Activated gamma-delta T cell treated with Interleukin-2 at 50 U/mL for 16 hours (primary cell): ENCODE results near the gene UPF1.
A peak's percentile ranks its signal among the peaks of the same experiment; 100 is the strongest.

Source experiments
- DNase-seq: peaks from one replicate; pipeline ENCODE4 v3.0.0-alpha.2; 2020

UPF1 gene

GRCh38 chr19:18831524-18832305, at the start of gene UPF1:
TSS of gene UPF1 (plus strand) at chr19:18831959. CDS start at chr19:18832210, 251 bp downstream.
- peak; percentile 95 for DNase-seq

DNA sequence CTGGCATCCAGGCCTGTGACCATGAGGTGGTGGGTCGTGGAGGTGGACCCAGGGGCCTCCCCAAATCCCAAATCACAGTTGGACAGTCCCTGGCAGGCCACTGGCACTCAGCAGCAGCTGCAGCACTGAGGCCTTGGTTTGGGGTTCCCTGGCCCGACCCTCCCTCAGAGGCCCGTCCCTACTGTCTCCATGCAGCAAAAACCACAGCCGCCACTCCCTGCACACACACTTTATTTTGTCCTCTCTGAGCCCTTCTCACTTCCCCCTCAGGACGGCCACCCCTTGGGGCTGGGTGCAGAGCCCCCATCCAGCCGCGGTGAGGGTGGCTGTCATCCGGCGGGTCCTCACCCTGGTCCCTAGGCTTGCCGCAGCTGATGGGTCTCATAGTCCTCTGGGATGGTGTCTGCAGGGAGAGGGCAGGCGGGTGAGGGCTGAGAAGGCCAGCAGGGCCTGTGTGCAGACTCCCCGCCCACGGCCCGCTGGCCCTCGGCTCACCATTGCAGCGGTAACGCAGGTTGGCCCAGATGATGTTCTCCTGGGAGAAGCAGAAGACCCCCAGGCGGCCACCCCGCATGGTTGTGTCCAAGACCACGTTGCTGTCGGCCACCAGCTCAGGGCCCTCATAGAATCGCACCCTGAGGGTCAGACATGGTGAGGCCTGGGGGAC, 49.1 kb upstream of the UPF1 start:
- no peak for DNase-seq

GRCh38 chr19:18783958-18784785, 47.6 kb upstream of the UPF1 start:
- DNase-seq, result no peak

GRCh38 chr19:18784786-18785120, 47.0 kb upstream of the UPF1 start:
- DNase-seq, result no peak

GRCh38 chr19:18785179-18786124, 46.3 kb upstream of the UPF1 start:
- peak; percentile 44 for DNase-seq

GRCh38 chr19:18788529-18789421, 43.0 kb upstream of the UPF1 start:
- DNase-seq, result no peak

DNA sequence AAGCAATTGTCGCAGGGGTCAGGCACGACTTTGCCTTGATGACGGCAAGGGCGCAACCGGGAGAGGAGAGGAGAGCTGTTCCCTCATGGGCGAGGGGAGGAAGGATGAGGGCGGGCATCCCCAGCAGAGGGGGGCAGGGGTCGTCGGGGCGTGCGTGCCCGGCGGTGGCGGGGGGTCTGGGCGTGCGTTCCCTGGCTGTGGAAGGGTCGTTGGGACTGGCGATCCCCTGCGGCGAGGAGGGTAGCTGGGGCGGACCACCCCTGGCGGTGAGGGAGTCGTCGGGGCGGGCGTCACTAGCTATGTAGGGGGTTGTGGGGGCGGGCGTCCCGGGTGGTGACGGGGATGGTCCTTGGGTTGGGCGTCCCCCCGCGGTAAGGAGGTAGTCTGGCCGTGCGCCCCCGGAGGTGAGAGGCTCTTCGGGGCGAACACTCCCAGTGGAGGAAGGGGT, 42.3 kb upstream of the UPF1 start:
- DNase-seq, result no peak

DNA sequence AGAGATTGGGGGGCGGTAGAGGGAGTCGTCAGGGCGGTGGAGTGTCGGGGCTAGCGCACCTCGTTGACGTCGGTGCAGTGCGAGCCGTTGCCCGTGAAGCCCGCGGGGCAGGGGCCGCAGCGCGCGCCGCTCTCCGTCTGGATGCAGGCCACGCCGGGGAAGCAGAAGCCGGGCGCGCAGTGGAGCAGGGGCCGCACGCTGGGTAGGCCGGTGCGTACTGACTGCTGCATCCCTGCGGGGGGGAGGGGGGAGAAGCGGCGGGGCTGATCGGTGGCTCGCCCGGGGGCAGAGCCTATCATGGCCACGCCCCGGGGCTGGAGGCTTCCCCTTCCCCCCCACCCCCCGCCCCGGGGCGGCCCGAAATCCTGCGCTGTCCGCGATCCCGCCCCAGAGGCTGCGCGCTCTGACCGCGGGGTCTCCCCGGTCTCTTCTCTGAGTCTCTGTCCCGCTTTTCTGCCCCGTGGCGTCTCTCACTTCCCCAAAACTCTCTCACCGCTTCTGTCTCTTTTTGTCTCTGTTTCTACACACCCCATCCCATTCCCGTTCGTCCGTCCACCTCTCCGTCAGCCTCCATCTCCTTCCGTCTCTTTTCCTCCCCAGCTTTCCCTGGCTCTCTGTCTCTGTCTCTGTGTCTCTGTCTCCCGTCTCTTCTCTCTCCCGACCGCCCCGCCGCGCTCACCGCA, 41.7 kb upstream of the UPF1 start:
- DNase-seq, result no peak

DNA sequence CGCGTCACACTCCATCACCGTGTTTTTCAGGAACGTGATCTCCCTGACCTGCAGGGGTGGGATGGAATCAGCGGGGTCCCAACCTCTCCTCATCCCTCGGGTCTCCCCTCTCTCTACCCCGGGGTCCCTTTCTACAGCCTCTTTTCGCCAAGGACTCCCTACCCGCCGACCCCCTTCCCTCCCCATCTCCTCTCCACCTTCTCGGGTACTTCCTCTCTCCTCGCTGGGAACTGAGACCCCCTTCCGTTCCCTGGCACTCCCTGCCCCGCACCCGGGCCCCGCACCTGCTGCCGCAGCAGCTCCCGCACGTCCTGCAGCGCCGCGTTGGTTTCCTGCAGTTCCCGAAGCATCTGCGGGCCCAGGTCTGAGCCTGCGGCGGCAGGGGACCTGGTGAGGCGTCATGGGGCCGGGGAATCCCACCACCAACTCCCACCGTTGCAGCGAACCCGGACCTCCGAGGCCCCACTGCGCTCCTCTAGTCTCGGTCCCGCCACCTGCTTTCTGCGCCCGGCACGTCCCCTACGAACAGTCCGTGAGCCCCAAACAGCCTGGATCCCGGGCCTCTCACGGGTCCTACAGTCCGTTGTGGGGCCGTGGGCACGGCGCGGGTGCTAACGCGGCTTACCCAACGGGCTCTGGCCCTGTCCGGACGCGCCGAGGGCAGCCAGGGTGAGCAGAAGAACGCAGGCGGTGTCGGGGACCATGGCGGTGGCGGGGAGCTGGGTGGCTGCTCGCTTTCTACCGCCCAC, 41.0 kb upstream of the UPF1 start, which contains the start of gene COMP:
COMP (minus strand) TSS at position 740 of the 749 bp plus-strand sequence; CDS start at position 704, 36 bp downstream.
- DNase-seq, result no peak

DNA sequence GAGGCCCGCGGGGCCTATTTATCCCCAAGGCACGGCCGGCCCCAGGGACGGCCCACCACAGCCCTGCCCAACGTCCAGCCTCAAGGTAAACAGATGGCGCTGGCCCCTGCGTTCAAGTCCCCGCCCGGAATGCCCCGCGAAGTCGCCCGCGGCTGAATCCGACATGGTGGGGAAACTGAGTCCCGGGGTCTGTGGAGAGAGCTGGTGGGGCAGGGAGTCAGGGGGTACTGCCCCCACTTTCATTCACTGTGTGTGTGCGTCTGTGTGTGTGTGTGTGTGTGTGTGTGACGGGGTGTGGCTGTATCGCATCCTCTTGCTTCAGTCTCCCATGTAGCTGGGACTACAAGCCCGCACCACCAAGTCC, 40.5 kb upstream of the UPF1 start:
- DNase-seq, result no peak

- DNase-seq, result no peak
Observed at GRCh38 chr19:18792661-18793060, 39.1 kb upstream of the UPF1 start.

GRCh38 chr19:18793144-18794028, 38.4 kb upstream of the UPF1 start:
- DNase-seq, result no peak

GRCh38 chr19:18794029-18794313, 37.8 kb upstream of the UPF1 start:
- DNase-seq, result no peak

DNA sequence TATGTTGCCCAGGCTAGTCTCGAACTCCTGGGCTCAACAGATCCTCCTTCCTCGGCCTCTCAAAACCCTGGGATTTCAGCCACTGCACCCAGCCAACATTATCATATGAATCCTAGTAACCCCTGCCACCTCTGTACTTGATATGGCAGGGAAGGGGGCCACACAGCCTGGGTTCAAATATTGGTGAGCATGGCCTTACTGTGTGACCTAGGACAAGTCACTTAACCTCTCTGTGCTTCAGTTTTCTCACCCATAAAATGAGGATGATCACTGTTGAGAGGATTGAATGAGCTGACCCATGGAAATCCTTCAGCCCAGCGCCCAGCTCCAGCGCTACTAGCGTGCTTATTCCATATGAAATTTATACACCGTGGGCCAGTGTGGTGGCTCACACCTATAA, 37.1 kb upstream of the UPF1 start:
- DNase-seq, result no peak

DNA sequence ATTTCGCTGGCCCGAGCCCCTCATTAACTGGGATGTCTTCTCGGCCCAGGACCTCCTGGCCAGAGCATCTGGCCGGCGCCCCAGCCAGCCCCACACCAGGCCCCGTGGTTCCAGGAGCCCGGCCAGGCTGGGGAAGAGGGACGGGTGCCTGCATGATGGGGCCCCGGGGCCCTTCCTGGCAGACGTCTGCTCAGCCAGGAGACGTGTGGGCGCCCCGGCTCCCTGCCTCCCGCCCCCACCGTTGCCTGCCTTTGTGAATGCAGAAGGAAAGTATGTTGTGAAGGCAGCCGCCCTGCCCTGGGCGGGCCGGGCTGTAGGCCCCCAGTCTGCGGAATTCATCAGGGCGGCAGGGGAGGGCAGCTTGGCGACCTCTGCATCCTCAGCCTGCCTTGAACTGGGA, 36.2 kb upstream of the UPF1 start:
- DNase-seq, result no peak

DNA sequence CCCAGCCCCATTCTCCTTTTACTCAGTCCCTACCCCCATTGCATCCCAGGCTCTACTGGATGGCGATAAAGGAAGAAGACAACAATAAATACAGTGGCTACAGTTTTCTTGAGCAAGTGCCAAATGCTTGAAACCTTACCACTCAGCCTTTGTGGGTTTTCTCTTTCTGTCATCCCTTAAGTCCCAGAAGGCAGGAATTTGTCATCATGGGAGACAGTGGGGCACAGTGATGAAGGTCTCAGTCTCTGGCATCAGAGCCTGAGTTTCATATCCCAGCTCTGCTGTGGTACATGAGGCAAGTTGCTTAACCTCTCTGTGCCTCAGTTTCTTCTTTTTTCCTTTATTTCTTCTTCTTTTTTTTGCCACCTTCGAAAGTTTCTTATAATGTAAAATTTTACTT, 35.5 kb upstream of the UPF1 start:
- no peak for DNase-seq

GRCh38 chr19:18798384-18799352, 33.1 kb upstream of the UPF1 start:
- DNase-seq, result no peak
